ENCODE results near the gene WWOX. TPM values are rescaled to one million over a fixed set of nuclear protein-coding genes. Genes with fewer than 3 reads are reported as not detected.

Gene WWOX
- total and polyA plus RNA-seq, 10 donors: 5.9 to 90.3 (median 26.4) TPM

- H3K36me3 ChIP-seq: no peaks in the 10 kb centered on the region
- no peak overlapping the region for H3K4me3 ChIP-seq
- DNase-seq: no peak
- intact Hi-C loops (cut with DNase I; ENCODE audit: low total_unique reads): no loop called here
- peaks cover 0 to 17% (median 4%) of the 10 kb centered on the region in 6 donors for H3K4me1 ChIP-seq
- no peaks in the 10 kb centered on the region for H3K9me3 ChIP-seq
- H3K27ac ChIP-seq: no peak overlapping the region
- TF ChIP-seq CTCF (IDR thresholded peaks at IDR 0.05 in 8 of 11, conservative IDR thresholded peaks at IDR 0.05 in 3 of 11) (no peak), POLR2AphosphoS5 (IDR thresholded peaks at IDR 0.05) (no peak), POLR2A (IDR thresholded peaks at IDR 0.05) (no peak)
- WGBS, 5 donors: 35 to 48% (median 39%) methylated on average over 4 of the region's 4 CpGs
- H3K27me3 ChIP-seq (replicated peaks in 1 of 7): no peaks in the 10 kb centered on the region
Measured at GRCh38 chr16:78677181-78677731, 577.8 kb downstream of the WWOX start.

GRCh38 chr16:78679546-78679945 is 580.1 kb downstream of the WWOX start:
- H3K27me3 ChIP-seq (replicated peaks in 1 of 7): no peaks in the 10 kb centered on the region
- H3K4me3 ChIP-seq: no peak overlapping the region
- H3K9me3 ChIP-seq: no peaks in the 10 kb centered on the region
- intact Hi-C loops (cut with DNase I; ENCODE audit: low total_unique reads): no loop called here
- no peak overlapping the region for H3K27ac ChIP-seq
- no peaks in the 10 kb centered on the region for H3K36me3 ChIP-seq
- peaks cover 0 to 17% (median 4%) of the 10 kb centered on the region in 6 donors for H3K4me1 ChIP-seq
- 89 to 97% (median 92%) methylated on average over 2 of the region's 2 CpGs for WGBS, 5 donors
- DNase-seq: no peak
- TF ChIP-seq POLR2AphosphoS5 (IDR thresholded peaks at IDR 0.05) (no peak), CTCF (IDR thresholded peaks at IDR 0.05 in 8 of 11, conservative IDR thresholded peaks at IDR 0.05 in 3 of 11) (no peak), POLR2A (IDR thresholded peaks at IDR 0.05) (no peak)

GRCh38 chr16:78681743-78682142 is 582.3 kb downstream of the WWOX start:
- no peak overlapping the region for H3K4me3 ChIP-seq
- intact Hi-C loops (cut with DNase I; ENCODE audit: low total_unique reads): no loop called here
- H3K27ac ChIP-seq: no peak overlapping the region
- no peaks in the 10 kb centered on the region for H3K36me3 ChIP-seq
- no peaks in the 10 kb centered on the region for H3K27me3 ChIP-seq (replicated peaks in 1 of 7)
- H3K9me3 ChIP-seq: no peaks in the 10 kb centered on the region
- peak; percentile 35 for DNase-seq
- TF ChIP-seq CTCF (IDR thresholded peaks at IDR 0.05 in 8 of 11, conservative IDR thresholded peaks at IDR 0.05 in 3 of 11): no peak
- no peak for TF ChIP-seq POLR2A (IDR thresholded peaks at IDR 0.05)
- no peak for TF ChIP-seq POLR2AphosphoS5 (IDR thresholded peaks at IDR 0.05)
- WGBS, 5 donors: 81 to 95% (median 93%) methylated on average over 7 to 8 of the region's 8 CpGs
- peaks cover 0 to 17% (median 4%) of the 10 kb centered on the region in 6 donors for H3K4me1 ChIP-seq

- intact Hi-C loops (cut with DNase I; ENCODE audit: low total_unique reads): no loop called here
- no peaks in the 10 kb centered on the region for H3K4me1 ChIP-seq
- no peak overlapping the region for H3K27ac ChIP-seq
- H3K27me3 ChIP-seq (replicated peaks in 1 of 7): no peaks in the 10 kb centered on the region
- no peaks in the 10 kb centered on the region for H3K9me3 ChIP-seq
- H3K4me3 ChIP-seq: no peak overlapping the region
- no peaks in the 10 kb centered on the region for H3K36me3 ChIP-seq
- DNase-seq: no peak
- WGBS, 5 donors: 74 to 90% (median 86%) methylated on average over 6 to 8 of the region's 8 CpGs
- TF ChIP-seq CTCF (IDR thresholded peaks at IDR 0.05 in 8 of 11, conservative IDR thresholded peaks at IDR 0.05 in 3 of 11): no peak
- TF ChIP-seq POLR2AphosphoS5 (IDR thresholded peaks at IDR 0.05): no peak
- no peak for TF ChIP-seq POLR2A (IDR thresholded peaks at IDR 0.05)
Measured at GRCh38 chr16:78684030-78684611, 584.7 kb downstream of the WWOX start.
